GM12873 (cell line): ENCODE data around the gene KRTAP10-5.

Source experiments
- CTCF ChIP-seq: IDR thresholded peaks from 2 replicates; pipeline ENCODE4 v1.5.1; 2012; ENCODE audit warnings: low read depth, mild to moderate bottlenecking, moderate library complexity, low read length, control low read depth; ENCODE audit not compliant: insufficient read depth; ENCODE audit errors: missing control alignments

KRTAP10-5 gene

GRCh38 chr21:44579833-44580144, 615 bp downstream of the KRTAP10-5 start:
- no peak for TF ChIP-seq CTCF

- TF ChIP-seq CTCF = no peak
These were observed 1.2 kb downstream of the KRTAP10-5 start for GRCh38 chr21:44579056-44579832.

- TF ChIP-seq CTCF = no peak
These were observed 1.9 kb downstream of the KRTAP10-5 start for GRCh38 chr21:44578371-44579055.

GRCh38 chr21:44576025-44576420, 4.4 kb downstream of the KRTAP10-5 start:
- TF ChIP-seq CTCF = no peak

GRCh38 chr21:44575307-44576024, 4.9 kb downstream of the KRTAP10-5 start:
- TF ChIP-seq CTCF = no peak

GRCh38 chr21:44574457-44575306, 5.7 kb downstream of the KRTAP10-5 start:
- peak; percentile 6 for TF ChIP-seq CTCF
